Omental fat pad (tissue), 4 donors: ENCODE data around the gene UBTFL1. TPM values are rescaled to one million over a fixed set of nuclear protein-coding genes. Genes with fewer than 3 reads are reported as not detected.
"Not testable (repeated sequence)": the region's sequence is repeated elsewhere in the genome, so short reads cannot be mapped to it uniquely, and the experiment has no call there.

Experiments
- ATAC-seq: fragments of 150-250 bp; one replicate; pipeline ENCODE4 v1.9.1; 2016; ENCODE audit warnings: mild to moderate bottlenecking, moderate library complexity; ENCODE audit not compliant: low FRiP score
- DNase-seq: peaks from one replicate; pipeline ENCODE4 v3.0.0-alpha.2; 2019; ENCODE audit warnings: low spot score
- CTCF ChIP-seq, 3 donors: fragments of 450-650 bp; IDR thresholded peaks; one replicate each; pipeline ENCODE4 v1.5.1; 2016 to 2017; ENCODE audit warnings: antibody characterized with exemption in 3 of 3, mild to moderate bottlenecking in 3 of 3, moderate library complexity in 2 of 3
- total RNA-seq, 4 donors: library from RNA; depleted of rRNA; stranded (reverse); fragments of >200 nt; gene quantifications; one replicate each; pipeline ENCODE4 v1.1.0, GENCODE V29; 2016

The UBTFL1 gene
- total RNA-seq, result not detected

GRCh38 chr11:90085650-90086049 is at the start of gene UBTFL1:
Gene UBTFL1, plus strand, starts transcription at chr11:90085950. Its CDS starts 0 bp downstream, at chr11:90085950.
- not testable (repeated sequence) for DNase-seq, ATAC-seq

GRCh38 chr11:90051591-90052209 is 34.0 kb upstream of the UBTFL1 start:
- DNase-seq, ATAC-seq: not testable (repeated sequence)

- not testable (repeated sequence) for DNase-seq, ATAC-seq
Observed at GRCh38 chr11:90052311-90052710, 33.4 kb upstream of the UBTFL1 start.

GRCh38 chr11:90053545-90053944 is 32.2 kb upstream of the UBTFL1 start:
- not testable (repeated sequence) for DNase-seq, ATAC-seq

GRCh38 chr11:90088731-90089130 is 3.0 kb downstream of the UBTFL1 start:
- not testable (repeated sequence) for ATAC-seq, DNase-seq

GRCh38 chr11:90095230-90095924 is 9.6 kb downstream of the UBTFL1 start:
- not testable (repeated sequence) for ATAC-seq, DNase-seq

GRCh38 chr11:90098261-90098660 is 12.5 kb downstream of the UBTFL1 start:
- DNase-seq, ATAC-seq: not testable (repeated sequence)

GRCh38 chr11:90100431-90100830 is 14.7 kb downstream of the UBTFL1 start:
- ATAC-seq, result no peak
- no peak for DNase-seq
- TF ChIP-seq CTCF (IDR thresholded peaks at IDR 0.05), result no peak

- ATAC-seq (no peak), DNase-seq (no peak)
- TF ChIP-seq CTCF (IDR thresholded peaks at IDR 0.05), result no peak
Observed at GRCh38 chr11:90113541-90113940, 27.8 kb downstream of the UBTFL1 start.

- DNase-seq (no peak), ATAC-seq (no peak)
- no peak for TF ChIP-seq CTCF (IDR thresholded peaks at IDR 0.05)
Observed at GRCh38 chr11:90120191-90120590, 34.4 kb downstream of the UBTFL1 start.

- DNase-seq (no peak), ATAC-seq (no peak)
- TF ChIP-seq CTCF (IDR thresholded peaks at IDR 0.05), result no peak
Observed at GRCh38 chr11:90124371-90124770, 38.6 kb downstream of the UBTFL1 start.
